Glutamatergic neuron (in vitro differentiated cells): ENCODE results near the gene TCHP. TPM values are rescaled to one million over a fixed set of nuclear protein-coding genes. Genes with fewer than 3 reads are reported as not detected.

Experiments
- DNase-seq: peaks from one replicate; pipeline ENCODE4 v3.0.0; 2022
- H3K27ac Mint-ChIP-seq: one replicate; pipeline ENCODE4 v1.8.0; 2020; ENCODE audit warnings: mild to moderate bottlenecking, mixed read lengths, inconsistent platforms; ENCODE audit not compliant: unreplicated experiment
- H3K27me3 Mint-ChIP-seq: one replicate; pipeline ENCODE4 v1.8.0; 2020; ENCODE audit warnings: mild to moderate bottlenecking, moderate library complexity, mixed read lengths, inconsistent platforms; ENCODE audit not compliant: unreplicated experiment
- H3K36me3 Mint-ChIP-seq: one replicate; pipeline ENCODE4 v1.8.0; 2020; ENCODE audit warnings: mild to moderate bottlenecking, mixed read lengths, inconsistent platforms; ENCODE audit not compliant: unreplicated experiment
- H3K4me1 Mint-ChIP-seq: one replicate; pipeline ENCODE4 v1.8.0; 2020; ENCODE audit warnings: mild to moderate bottlenecking, low read depth, mixed read lengths, inconsistent platforms; ENCODE audit not compliant: unreplicated experiment
- H3K4me3 Mint-ChIP-seq: one replicate; pipeline ENCODE4 v1.8.0; 2020; ENCODE audit warnings: mild to moderate bottlenecking, mixed read lengths, inconsistent platforms; ENCODE audit not compliant: unreplicated experiment
- H3K9me3 Mint-ChIP-seq: one replicate; pipeline ENCODE4 v1.8.0; 2020; ENCODE audit warnings: mild to moderate bottlenecking, moderate library complexity, mixed read lengths, inconsistent platforms; ENCODE audit not compliant: unreplicated experiment
- total RNA-seq: library from RNA; stranded (reverse); fragmentation: NEBNext Ultra II Directional; extraction: Animal tissue kit (Norgen Biotek cat#: 25700); gene quantifications from one replicate; pipeline ENCODE4 v1.2.1, GENCODE V29; 2021; ENCODE audit not compliant: unreplicated experiment
- TF ChIP-seq, protein P1 (sequence below): fragments of 200-600 bp; sonication (generic); IDR thresholded peaks from one replicate; pipeline ENCODE4 v1.5.0; 2021; ENCODE audit not compliant: partially characterized antibody, unreplicated experiment

Gene TCHP
- total RNA-seq, 1 donor from 2014 or later, result 31.7 TPM

DNA sequence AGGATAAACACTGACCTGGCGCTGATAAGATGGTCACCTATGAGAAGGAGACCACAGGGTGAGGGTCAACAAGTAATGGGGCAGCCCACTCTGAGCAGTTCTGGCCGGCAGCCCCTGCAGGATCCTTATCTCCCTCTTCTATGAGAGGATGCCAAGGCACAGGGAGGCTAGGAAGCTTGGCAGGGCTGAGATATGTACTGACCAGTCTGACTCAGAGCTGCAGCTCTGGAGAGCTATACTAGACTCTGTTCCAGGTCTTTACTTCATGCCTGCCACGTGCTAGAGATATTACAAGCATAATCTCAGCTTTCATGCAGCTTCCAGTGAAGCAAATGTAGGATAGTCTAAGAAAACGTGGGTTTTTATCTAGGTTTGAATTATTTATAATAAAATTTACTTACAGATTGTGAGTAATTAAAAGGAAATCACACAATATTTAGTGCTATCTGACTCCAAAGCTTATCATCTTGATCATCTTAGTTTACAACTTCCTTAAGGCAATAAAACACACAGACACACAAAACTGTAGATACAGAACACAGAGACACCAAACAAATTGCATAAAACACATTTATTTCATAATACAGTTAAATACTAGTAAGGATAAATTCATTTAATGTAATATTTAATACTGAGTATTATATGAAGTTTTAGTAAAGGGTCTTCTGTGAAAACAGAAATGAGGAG is 63.8 kb downstream of the TCHP start:
- DNase-seq, result no peak
- Mint-ChIP-seq H3K36me3 (no peaks in the 10 kb centered on the region), H3K9me3 (peaks cover 1% of the 10 kb centered on the region), H3K4me1 (peaks cover 15% of the 10 kb centered on the region), H3K27me3 (peaks cover 3% of the 10 kb centered on the region), H3K27ac (peak overlapping the region; percentile 31), H3K4me3 (no peak overlapping the region)
- TF ChIP-seq, protein P1, sequence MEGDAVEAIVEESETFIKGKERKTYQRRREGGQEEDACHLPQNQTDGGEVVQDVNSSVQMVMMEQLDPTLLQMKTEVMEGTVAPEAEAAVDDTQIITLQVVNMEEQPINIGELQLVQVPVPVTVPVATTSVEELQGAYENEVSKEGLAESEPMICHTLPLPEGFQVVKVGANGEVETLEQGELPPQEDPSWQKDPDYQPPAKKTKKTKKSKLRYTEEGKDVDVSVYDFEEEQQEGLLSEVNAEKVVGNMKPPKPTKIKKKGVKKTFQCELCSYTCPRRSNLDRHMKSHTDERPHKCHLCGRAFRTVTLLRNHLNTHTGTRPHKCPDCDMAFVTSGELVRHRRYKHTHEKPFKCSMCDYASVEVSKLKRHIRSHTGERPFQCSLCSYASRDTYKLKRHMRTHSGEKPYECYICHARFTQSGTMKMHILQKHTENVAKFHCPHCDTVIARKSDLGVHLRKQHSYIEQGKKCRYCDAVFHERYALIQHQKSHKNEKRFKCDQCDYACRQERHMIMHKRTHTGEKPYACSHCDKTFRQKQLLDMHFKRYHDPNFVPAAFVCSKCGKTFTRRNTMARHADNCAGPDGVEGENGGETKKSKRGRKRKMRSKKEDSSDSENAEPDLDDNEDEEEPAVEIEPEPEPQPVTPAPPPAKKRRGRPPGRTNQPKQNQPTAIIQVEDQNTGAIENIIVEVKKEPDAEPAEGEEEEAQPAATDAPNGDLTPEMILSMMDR, result no peak

DNA sequence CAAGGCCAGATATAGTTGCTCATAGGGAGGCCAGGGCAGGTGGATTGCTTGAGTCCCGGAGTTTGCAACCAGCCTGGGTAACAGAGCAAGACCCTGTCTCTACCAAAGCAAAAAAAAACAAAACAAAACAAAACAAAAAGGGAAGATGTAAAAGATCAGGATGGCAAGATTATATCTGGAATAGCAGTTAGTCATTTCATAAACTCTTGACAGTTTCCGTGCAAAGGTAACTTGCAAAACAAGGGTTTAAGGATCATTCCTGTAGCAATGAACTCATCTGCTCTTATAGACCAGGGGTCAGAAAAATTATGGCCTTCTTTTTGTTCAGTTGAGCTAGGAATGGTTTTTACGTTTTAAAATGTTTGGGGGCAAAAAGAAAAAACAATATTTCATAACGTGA is 66.5 kb downstream of the TCHP start:
- H3K4me1 Mint-ChIP-seq, result peaks cover 12% of the 10 kb centered on the region
- H3K4me3 Mint-ChIP-seq, result no peak overlapping the region
- no peak overlapping the region for H3K27ac Mint-ChIP-seq
- TF ChIP-seq, protein P1, result no peak
- peaks cover 1% of the 10 kb centered on the region for H3K9me3 Mint-ChIP-seq
- no peaks in the 10 kb centered on the region for H3K36me3 Mint-ChIP-seq
- DNase-seq, result no peak
- H3K27me3 Mint-ChIP-seq, result peaks cover 2% of the 10 kb centered on the region

DNA sequence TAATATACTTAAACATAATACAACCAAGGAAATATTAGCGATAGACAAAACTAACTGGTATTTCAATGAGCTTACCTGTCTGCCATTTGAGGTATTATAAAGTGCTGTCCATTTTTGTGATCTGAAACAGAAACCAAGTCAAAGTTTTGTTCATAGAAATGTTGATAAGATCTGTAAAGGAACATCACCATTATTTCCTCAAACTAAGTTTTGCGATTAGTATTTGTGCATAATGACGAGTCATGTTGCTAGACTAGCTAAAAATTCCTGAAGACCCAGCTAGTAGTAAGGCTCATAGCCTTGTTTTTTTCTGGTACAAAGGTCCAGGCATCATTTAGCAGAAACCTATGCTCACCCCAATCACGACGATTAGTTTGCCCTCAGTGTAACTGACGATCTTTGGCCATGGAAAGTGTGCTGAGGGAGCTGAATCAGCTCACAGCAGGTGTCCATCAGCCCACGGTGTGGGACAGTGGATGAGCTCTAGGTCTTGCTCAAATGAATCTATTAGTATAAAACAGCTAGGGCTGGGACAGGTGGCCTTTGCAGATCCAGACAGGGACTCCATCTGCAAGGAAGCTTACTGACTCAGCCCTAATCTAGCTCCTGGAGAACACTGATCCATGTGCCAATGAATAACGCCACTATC is 67.4 kb downstream of the TCHP start:
- DNase-seq, result no peak
- Mint-ChIP-seq H3K9me3 (peaks cover 1% of the 10 kb centered on the region), H3K27ac (no peak overlapping the region), H3K27me3 (peaks cover 2% of the 10 kb centered on the region), H3K36me3 (no peaks in the 10 kb centered on the region), H3K4me1 (peaks cover 12% of the 10 kb centered on the region), H3K4me3 (no peak overlapping the region)
- TF ChIP-seq, protein P1, result no peak

Other genes starting within 250 kb of the TCHP start
- gene FAM222A, start 186.4 kb upstream of the TCHP start, total RNA-seq, result 18.1 TPM
- gene TRPV4, start 66.9 kb upstream of the TCHP start, total RNA-seq, result 0.17 TPM
- gene GLTP, start 19.7 kb upstream of the TCHP start, total RNA-seq, result 22.6 TPM
- 54.9 TPM for gene GIT2, start 96.1 kb downstream of the TCHP start, total RNA-seq
- gene ANKRD13A, start 99.2 kb downstream of the TCHP start, total RNA-seq, result 139 TPM
- 43.3 TPM for gene C12orf76, start 148.2 kb downstream of the TCHP start, total RNA-seq
- gene IFT81, start 224.1 kb downstream of the TCHP start, total RNA-seq, result 27.6 TPM